HCT116 (cell line): ENCODE results near the gene GOLT1B. TPM values are rescaled to one million over a fixed set of nuclear protein-coding genes. Genes with fewer than 3 reads are reported as not detected.

Source experiments
- ATAC-seq: fragments of 200-7000 bp; cut with Tn5 transposase; 2 replicates; pipeline ENCODE4 v1.9.1; 2020; ENCODE audit warnings: mild to moderate bottlenecking, moderate library complexity
- BruUV-seq: library from RNA; stranded (reverse); fragments of 400-500 nt; replicated peaks from 2 replicates; lab custom pipeline; 2021; lab: Mats Ljungman, UMichigan
- CTCF ChIA-PET: fragments of 300-600 bp; sonication (Branson Sonifier 250); formaldehyde crosslinking; loops from one replicate; lab custom pipeline; 2021; ENCODE audit warnings: antibody characterized with exemption; lab: Charles Lee
- POLR2A ChIA-PET: fragments of 300-600, 350-600 bp; sonication (Branson Sonifier 250); formaldehyde crosslinking; loops from one replicate; lab custom pipeline; 2021; ENCODE audit warnings: antibody characterized with exemption; lab: Charles Lee
- RAD21 ChIA-PET, 2 experiments: fragments of 300-600 bp; sonication (Branson Sonifier 250); formaldehyde crosslinking; loops; one replicate each; lab custom pipeline; 2023; ENCODE audit warnings: low total read pairs in 2 of 2; ENCODE audit not compliant: uncharacterized antibody in 2 of 2, unreplicated experiment in 2 of 2, low non-redundant PET in 1 of 2; lab: Charles Lee
- DNase-seq: peaks from one replicate; pipeline ENCODE4 v3.0.0-alpha.2; 2010; ENCODE audit warnings: low read depth, low spot score
- H2AFZ ChIP-seq: fragments of 200-600 bp; shearing (Covaris generic), sonication (generic); 2 replicates; pipeline ENCODE4 v1.6.1; 2017; ENCODE audit warnings: low read depth, mixed run types, mixed read lengths, antibody characterized with exemption, low read length; ENCODE audit not compliant: poor library complexity, severe bottlenecking
- H3K27ac ChIP-seq: 2 replicates; pipeline ENCODE4 v1.5.1; 2012; ENCODE audit warnings: low read depth, low read length
- H3K27me3 ChIP-seq: fragments of 200-600 bp; sonication (generic); 2 replicates; pipeline ENCODE4 v1.6.1; 2016; ENCODE audit warnings: mixed run types, low read length, mixed read lengths; ENCODE audit not compliant: insufficient read depth
- H3K36me3 ChIP-seq, 2 experiments: fragments of 200-500 bp in 1 of 2; fragments of 200-600 bp in 1 of 2; sonication (Bioruptor generic) in 1 of 2; sonication (generic) in 1 of 2; 2 replicates each; pipeline versions ENCODE4 v1.5.1 to v1.6.1; 2014 to 2016; ENCODE audit warnings: low read length in 2 of 2, inconsistent platforms in 1 of 2, mixed read lengths in 1 of 2, mixed run types in 1 of 2; ENCODE audit not compliant: insufficient read depth in 2 of 2, control insufficient read depth in 1 of 2
- H3K4me1 ChIP-seq, 2 experiments: fragments of 200-600 bp in 1 of 2; sonication (generic) in 1 of 2; 2 replicates each; pipeline versions ENCODE4 v1.5.1 to v1.6.1; 2012 to 2017; ENCODE audit warnings: low read length in 2 of 2, inconsistent platforms in 1 of 2, mild to moderate bottlenecking in 1 of 2, mixed read lengths in 1 of 2, mixed run types in 1 of 2, moderate library complexity in 1 of 2; ENCODE audit not compliant: insufficient read depth in 2 of 2, control insufficient read depth in 1 of 2
- H3K4me2 ChIP-seq: fragments of 200-600 bp; sonication (generic); 2 replicates; pipeline ENCODE4 v1.6.1; 2017; ENCODE audit warnings: mixed run types, low read length, mixed read lengths
- H3K4me3 ChIP-seq, 2 experiments: fragments of 200-600 bp in 1 of 2; sonication (generic) in 1 of 2; replicated peaks in 1 of 2; 2 replicates each; pipeline ENCODE4 v1.5.1; 2011 to 2016; ENCODE audit warnings: low read length in 2 of 2, control low read depth in 1 of 2, low read depth in 1 of 2, mild to moderate bottlenecking in 1 of 2, mixed read lengths in 1 of 2, mixed run types in 1 of 2
- H3K79me2 ChIP-seq: fragments of 200-600 bp; sonication (generic); 2 replicates; pipeline ENCODE4 v1.6.1; 2017; ENCODE audit warnings: mild to moderate bottlenecking, mixed run types, low read length, moderate library complexity, mixed read lengths; ENCODE audit not compliant: insufficient read depth
- H3K9ac ChIP-seq: fragments of 200-600 bp; sonication (generic); 2 replicates; pipeline ENCODE4 v1.6.1; 2016; ENCODE audit warnings: low read length, mixed read lengths
- H3K9me2 ChIP-seq: fragments of 200-600 bp; sonication (generic), shearing (Covaris generic); 2 replicates; pipeline ENCODE4 v1.6.1; 2017; ENCODE audit warnings: mixed run types, mild to moderate bottlenecking, moderate library complexity; ENCODE audit not compliant: insufficient read depth
- H3K9me3 ChIP-seq, 2 experiments: fragments of 200-500 bp in 1 of 2; fragments of 200-600 bp in 1 of 2; sonication (Bioruptor generic) in 1 of 2; sonication (generic) in 1 of 2; 2 replicates each; pipeline ENCODE4 v1.6.1; 2014 to 2017; ENCODE audit warnings: low read length in 2 of 2, mixed read lengths in 2 of 2, inconsistent platforms in 1 of 2, low read depth in 1 of 2, mild to moderate bottlenecking in 1 of 2, mixed run types in 1 of 2, moderate library complexity in 1 of 2; ENCODE audit not compliant: control insufficient read depth in 1 of 2, insufficient read depth in 1 of 2
- H4K20me1 ChIP-seq: fragments of 200-600 bp; sonication (generic), shearing (Covaris generic); 2 replicates; pipeline ENCODE4 v1.6.1; 2017; ENCODE audit warnings: mixed run types, mild to moderate bottlenecking, moderate library complexity; ENCODE audit not compliant: insufficient read depth
- EGR1 ChIP-seq: IDR thresholded peaks from 2 replicates; pipeline ENCODE4 v1.6.1; 2012; ENCODE audit warnings: low read depth
- ELF1 ChIP-seq: IDR thresholded peaks from 2 replicates; pipeline ENCODE4 v1.6.1; 2012; ENCODE audit warnings: low read depth, borderline replicate concordance
- EZH2 ChIP-seq: fragments of 200-600 bp; sonication (generic); IDR thresholded peaks from 2 replicates; pipeline ENCODE4 v1.6.1; 2017; ENCODE audit warnings: antibody characterized with exemption, mixed run types
- POLR2AphosphoS5 ChIP-seq: IDR thresholded peaks from 2 replicates; pipeline ENCODE4 v1.6.1; 2011; ENCODE audit warnings: mild to moderate bottlenecking, low read depth, low read length, moderate library complexity
- SP1 ChIP-seq: IDR thresholded peaks from 2 replicates; pipeline ENCODE4 v1.6.1; 2012; ENCODE audit warnings: low read depth
- SRF ChIP-seq: IDR thresholded peaks from 2 replicates; pipeline ENCODE4 v1.6.1; 2012; ENCODE audit warnings: low read depth
- YY1 ChIP-seq: IDR thresholded peaks from 2 replicates; pipeline ENCODE4 v1.6.1; 2011; ENCODE audit warnings: low read length, low read depth, moderate library complexity, mild to moderate bottlenecking; ENCODE audit not compliant: insufficient replicate concordance; ENCODE audit errors: extremely low read depth
- ZFX ChIP-seq: fragments of 450-650 bp; IDR thresholded peaks from 2 replicates; pipeline ENCODE4 v1.6.1; 2017
- ZNF274 ChIP-seq: fragments of 200-500 bp; sonication (Bioruptor generic); IDR thresholded peaks from 2 replicates; pipeline ENCODE4 v1.6.1; 2014; ENCODE audit warnings: mild to moderate bottlenecking, low read depth, low read length, inconsistent platforms
- intact Hi-C: fragments of 100-400 bp; cut with micrococcal nuclease; formaldehyde crosslinking; loops from 2 replicates; pipeline ENCODE4 v1.10.0; 2022
- total RNA-seq: library from RNA; stranded (reverse); gene quantifications from one replicate; pipeline ENCODE4 v1.2.1, GENCODE V29; 2021; ENCODE audit not compliant: unreplicated experiment

GOLT1B gene
- total RNA-seq, 1 experiment from 2014 or later = 43.5 TPM

GRCh38 chr12:21546716-21547115 lies 45.1 kb downstream of the GOLT1B start:
- CTCF ChIA-PET = no interaction called here
- no TSS peak for BruUV-seq

DNA sequence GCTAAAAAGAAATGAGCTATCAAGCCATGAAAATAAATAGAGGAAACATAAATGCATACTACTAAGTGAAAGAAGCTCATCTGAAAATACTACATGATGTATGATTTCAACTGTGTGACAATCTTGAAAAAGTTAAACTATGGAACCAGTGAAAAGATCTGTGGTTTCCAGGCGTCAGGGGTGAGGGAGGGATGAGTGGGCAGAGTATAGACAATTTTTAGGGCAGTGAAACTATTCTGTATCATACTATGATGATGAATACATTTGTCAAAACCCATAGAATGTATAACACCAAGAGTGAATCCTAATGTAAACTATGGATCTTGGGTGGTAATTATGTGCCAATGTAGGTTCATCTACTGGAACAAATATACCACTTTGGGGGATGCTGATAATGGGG lies 45.8 kb downstream of the GOLT1B start:
- no peaks in the 10 kb centered on the region for H3K36me3 ChIP-seq
- CTCF ChIA-PET = no interaction called here
- H3K4me2 ChIP-seq = no peak overlapping the region
- no peak overlapping the region for H2AFZ ChIP-seq
- RAD21 ChIA-PET = no interaction called here
- no TSS peak for BruUV-seq
- no peaks in the 10 kb centered on the region for H3K27me3 ChIP-seq
- H3K9ac ChIP-seq = no peak overlapping the region
- H3K9me2 ChIP-seq = no peaks in the 10 kb centered on the region
- intact Hi-C loops = no loop called here
- TF ChIP-seq SRF (no peak), EZH2 (no peak), EGR1 (no peak), POLR2AphosphoS5 (no peak), ZNF274 (no peak), ZFX (no peak), YY1 (no peak), ELF1 (no peak), SP1 (no peak)
- TF ChIP-seq, all 23 proteins: peak for 0
- no peaks in the 10 kb centered on the region for H3K4me1 ChIP-seq
- DNase-seq = no peak
- no peak overlapping the region for H3K27ac ChIP-seq
- no peaks in the 10 kb centered on the region for H3K79me2 ChIP-seq
- no peak for ATAC-seq
- no peak overlapping the region for H3K4me3 ChIP-seq
- no peaks in the 10 kb centered on the region for H4K20me1 ChIP-seq
- no peaks in the 10 kb centered on the region for H3K9me3 ChIP-seq
- POLR2A ChIA-PET = no interaction called here

More at GRCh38 chr12:21546716-21547115, 45.1 kb downstream of the GOLT1B start:
- DNase-seq (no peak), ATAC-seq (no peak)
- no peaks in the 10 kb centered on the region for H3K4me1 ChIP-seq
- intact Hi-C loops = no loop called here
- no peaks in the 10 kb centered on the region for H3K9me2 ChIP-seq
- no peaks in the 10 kb centered on the region for H4K20me1 ChIP-seq
- ChIA-PET POLR2A (no interaction called here), RAD21 (no interaction called here)
- no peak overlapping the region for H3K4me3 ChIP-seq
- no peak for TF ChIP-seq ELF1
- H3K4me2 ChIP-seq = no peak overlapping the region
- no peak overlapping the region for H3K27ac ChIP-seq
- no peaks in the 10 kb centered on the region for H3K79me2 ChIP-seq
- no peaks in the 10 kb centered on the region for H3K9me3 ChIP-seq
- H2AFZ ChIP-seq = no peak overlapping the region
- H3K9ac ChIP-seq = no peak overlapping the region
- H3K27me3 ChIP-seq = no peaks in the 10 kb centered on the region
- no peaks in the 10 kb centered on the region for H3K36me3 ChIP-seq
